HEK293 (cell line): ENCODE data around the gene POU2AF1.

Source experiments
- CTCF ChIA-PET: fragments of 350-600 bp; formaldehyde crosslinking; extraction: SDS; loops from one replicate; lab custom pipeline; 2021; ENCODE audit warnings: antibody characterized with exemption; lab: Yijun Ruan, JAX
- POLR2A ChIA-PET: fragments of 300-600 bp; formaldehyde crosslinking; extraction: SDS; loops from one replicate; lab custom pipeline; 2020; ENCODE audit warnings: antibody characterized with exemption, inconsistent platforms; lab: Yijun Ruan, JAX
- H3K27ac ChIP-seq: fragments of 200-500 bp; sonication (Bioruptor generic); 2 replicates; pipeline ENCODE4 v1.5.1; 2014; ENCODE audit warnings: low read depth, low read length, control low read depth, inconsistent platforms; ENCODE audit errors: extremely low read depth
- H3K36me3 ChIP-seq, 2 experiments: fragments of 200-500 bp in 1 of 2; sonication (Bioruptor generic) in 1 of 2; 1 replicate in 1 of 2; 2 replicates in 1 of 2; pipeline ENCODE4 v1.5.1; 2014 to 2017; ENCODE audit warnings: inconsistent platforms in 2 of 2, low read length in 2 of 2; ENCODE audit not compliant: control insufficient read depth in 2 of 2, insufficient read depth in 1 of 2
- H3K4me1 ChIP-seq: fragments of 200-500 bp; sonication (Bioruptor generic); 2 replicates; pipeline ENCODE4 v1.5.1; 2014; ENCODE audit warnings: mild to moderate bottlenecking, low read length, inconsistent platforms; ENCODE audit not compliant: control insufficient read depth, insufficient read depth
- H3K4me3 ChIP-seq: 2 replicates; pipeline ENCODE4 v1.5.1; 2011; ENCODE audit warnings: low read depth, mild to moderate bottlenecking, control low read depth, low read length, moderate library complexity
- H3K9me3 ChIP-seq: fragments of 200-500 bp; sonication (Bioruptor generic); 2 replicates; pipeline ENCODE4 v1.5.1; 2014; ENCODE audit warnings: low read depth, low read length, inconsistent platforms; ENCODE audit not compliant: control insufficient read depth, insufficient read depth
- KLF10 ChIP-seq: fragments of 450-650 bp; IDR thresholded peaks from 2 replicates; pipeline ENCODE4 v1.5.1; 2018; ENCODE audit warnings: missing biosample characterization, mild to moderate bottlenecking, missing genetic modification characterization
- KLF8 ChIP-seq: fragments of 450-650 bp; formaldehyde crosslinking; IDR thresholded peaks from 2 replicates; pipeline ENCODE4 v1.5.1; 2016; ENCODE audit warnings: missing biosample characterization, missing genetic modification characterization
- OVOL3 ChIP-seq: fragments of 450-650 bp; formaldehyde crosslinking; IDR thresholded peaks from 2 replicates; pipeline ENCODE4 v1.5.1; 2016; ENCODE audit warnings: missing biosample characterization, missing genetic modification characterization
- SETDB1 ChIP-seq: IDR thresholded peaks from one replicate; pipeline ENCODE4 v1.6.1; 2017; ENCODE audit warnings: mild to moderate bottlenecking, low read length, moderate library complexity, mixed read lengths; ENCODE audit not compliant: insufficient read length
- SP7 ChIP-seq: fragments of 450-650 bp; formaldehyde crosslinking; IDR thresholded peaks from 2 replicates; pipeline ENCODE4 v1.5.1; 2016; ENCODE audit warnings: missing biosample characterization, missing genetic modification characterization
- ZBTB1 ChIP-seq: fragments of 450-650 bp; formaldehyde crosslinking; IDR thresholded peaks from 2 replicates; pipeline ENCODE4 v1.5.1; 2016; ENCODE audit warnings: missing biosample characterization, missing genetic modification characterization
- ZBTB26 ChIP-seq: fragments of 450-650 bp; formaldehyde crosslinking; optimal IDR thresholded peaks from 2 replicates; pipeline ENCODE3; 2016; ENCODE audit warnings: missing biosample characterization, mild to moderate bottlenecking, missing genetic modification characterization
- ZBTB48 ChIP-seq: fragments of 450-650 bp; formaldehyde crosslinking; IDR thresholded peaks from 2 replicates; pipeline ENCODE4 v1.5.1; 2016; ENCODE audit warnings: missing biosample characterization, missing genetic modification characterization
- ZIC2 ChIP-seq: fragments of 450-650 bp; formaldehyde crosslinking; IDR thresholded peaks from 2 replicates; pipeline ENCODE4 v1.5.1; 2016; ENCODE audit warnings: missing biosample characterization, missing genetic modification characterization
- ZNF239 ChIP-seq: fragments of 450-650 bp; formaldehyde crosslinking; IDR thresholded peaks from 2 replicates; pipeline ENCODE4 v1.5.1; 2016; ENCODE audit warnings: missing biosample characterization, missing genetic modification characterization
- ZNF248 ChIP-seq: fragments of 450-650 bp; formaldehyde crosslinking; IDR thresholded peaks from 2 replicates; pipeline ENCODE4 v1.5.1; 2017; ENCODE audit warnings: missing biosample characterization, missing genetic modification characterization
- ZNF311 ChIP-seq: fragments of 450-650 bp; formaldehyde crosslinking; IDR thresholded peaks from 2 replicates; pipeline ENCODE4 v1.5.1; 2017; ENCODE audit warnings: missing biosample characterization, missing genetic modification characterization, borderline replicate concordance
- ZNF324 ChIP-seq: fragments of 450-650 bp; formaldehyde crosslinking; IDR thresholded peaks from 2 replicates; pipeline ENCODE4 v1.5.1; 2016; ENCODE audit warnings: missing biosample characterization, missing genetic modification characterization
- ZNF37A ChIP-seq: fragments of 450-650 bp; IDR thresholded peaks from 2 replicates; pipeline ENCODE4 v1.5.1; 2018; ENCODE audit warnings: missing biosample characterization, missing genetic modification characterization
- ZNF391 ChIP-seq: fragments of 450-650 bp; formaldehyde crosslinking; IDR thresholded peaks from 2 replicates; pipeline ENCODE4 v1.5.1; 2016; ENCODE audit warnings: low read depth, missing biosample characterization, missing genetic modification characterization, borderline replicate concordance
- ZNF433 ChIP-seq: fragments of 450-650 bp; formaldehyde crosslinking; IDR thresholded peaks from 2 replicates; pipeline ENCODE4 v1.5.1; 2016; ENCODE audit warnings: missing biosample characterization, missing genetic modification characterization, low read depth
- ZNF48 ChIP-seq: fragments of 450-650 bp; formaldehyde crosslinking; IDR thresholded peaks from 2 replicates; pipeline ENCODE4 v1.5.1; 2016; ENCODE audit warnings: missing biosample characterization, missing genetic modification characterization
- ZNF521 ChIP-seq: fragments of 450-650 bp; formaldehyde crosslinking; IDR thresholded peaks from 2 replicates; pipeline ENCODE4 v1.5.1; 2017; ENCODE audit warnings: missing biosample characterization, mild to moderate bottlenecking, missing genetic modification characterization
- ZNF549 ChIP-seq: fragments of 450-650 bp; IDR thresholded peaks from 2 replicates; pipeline ENCODE4 v1.5.1; 2018; ENCODE audit warnings: missing biosample characterization, missing genetic modification characterization, mild to moderate bottlenecking, inconsistent platforms, moderate library complexity
- ZNF558 ChIP-seq: fragments of 450-650 bp; formaldehyde crosslinking; IDR thresholded peaks from 2 replicates; pipeline ENCODE4 v1.5.1; 2016; ENCODE audit warnings: missing biosample characterization, missing genetic modification characterization
- ZNF560 ChIP-seq: fragments of 450-650 bp; formaldehyde crosslinking; IDR thresholded peaks from 2 replicates; pipeline ENCODE4 v1.5.1; 2017; ENCODE audit warnings: missing biosample characterization, missing genetic modification characterization, borderline replicate concordance
- ZNF585B ChIP-seq: fragments of 450-650 bp; formaldehyde crosslinking; IDR thresholded peaks from 2 replicates; pipeline ENCODE4 v1.5.1; 2016; ENCODE audit warnings: missing biosample characterization, missing genetic modification characterization
- ZNF624 ChIP-seq: fragments of 450-650 bp; formaldehyde crosslinking; IDR thresholded peaks from 2 replicates; pipeline ENCODE4 v1.5.1; 2017; ENCODE audit warnings: missing biosample characterization, missing genetic modification characterization
- ZNF654 ChIP-seq: fragments of 450-650 bp; formaldehyde crosslinking; IDR thresholded peaks from 2 replicates; pipeline ENCODE4 v1.5.1; 2016; ENCODE audit warnings: low read depth, missing biosample characterization, missing genetic modification characterization
- ZNF677 ChIP-seq: fragments of 450-650 bp; IDR thresholded peaks from 2 replicates; pipeline ENCODE4 v1.5.0; 2018; ENCODE audit warnings: missing biosample characterization, mild to moderate bottlenecking, missing genetic modification characterization, moderate library complexity
- ZNF792 ChIP-seq: fragments of 450-650 bp; formaldehyde crosslinking; IDR thresholded peaks from 2 replicates; pipeline ENCODE4 v1.5.1; 2016; ENCODE audit warnings: missing biosample characterization, missing genetic modification characterization
- TF ChIP-seq, protein P1 (sequence below): fragments of 450-650 bp; formaldehyde crosslinking; IDR thresholded peaks from 2 replicates; pipeline ENCODE4 v1.5.0; 2017; ENCODE audit warnings: missing biosample characterization, missing genetic modification characterization, borderline replicate concordance
- TF ChIP-seq, protein P2 (sequence below): fragments of 450-650 bp; formaldehyde crosslinking; IDR thresholded peaks from 2 replicates; pipeline ENCODE4 v1.5.1; 2017; ENCODE audit warnings: missing biosample characterization, missing genetic modification characterization

The POU2AF1 gene

DNA sequence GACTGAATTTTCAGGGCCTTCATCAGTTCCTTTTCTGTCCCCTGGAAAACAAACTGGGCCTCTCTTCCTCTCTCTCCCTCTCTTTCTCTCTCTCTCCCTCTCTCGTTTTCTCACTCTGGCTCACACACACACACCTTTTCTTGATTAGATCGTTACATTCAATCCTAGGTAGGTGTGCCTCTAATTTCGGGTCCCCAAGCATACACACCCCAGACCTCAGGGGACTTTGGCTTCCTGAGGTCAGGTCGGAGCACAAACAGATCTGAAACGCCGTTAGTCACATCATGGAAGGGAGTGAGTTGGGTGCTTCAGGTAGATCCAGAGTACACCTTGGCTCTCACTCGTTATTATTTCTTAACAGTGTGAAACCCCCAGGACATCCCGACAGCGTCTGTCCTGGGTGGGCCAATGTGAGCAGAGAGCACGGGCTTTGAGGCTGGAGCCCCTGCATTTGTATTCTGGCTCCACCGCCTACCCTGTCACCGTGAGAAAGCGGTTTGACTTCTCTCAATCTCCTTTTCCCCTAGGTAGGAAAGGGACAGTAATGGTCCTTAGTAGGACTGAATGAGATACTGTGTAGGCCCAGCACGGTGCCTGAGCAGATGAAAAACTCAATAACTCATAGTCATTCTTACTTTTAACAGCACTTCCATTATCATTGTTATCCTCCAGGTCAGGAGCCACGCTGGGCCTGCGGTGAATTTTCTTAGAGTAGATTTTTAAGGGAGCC lies 37.3 kb upstream of the POU2AF1 start:
- Histone ChIP-seq H3K36me3 (no peaks in the 10 kb centered on the region), H3K27ac (no peak overlapping the region), H3K4me1 (no peaks in the 10 kb centered on the region), H3K9me3 (no peaks in the 10 kb centered on the region), H3K4me3 (no peak overlapping the region)
- CTCF ChIA-PET: interaction anchor here (0.7 to 8.5 kb wide), 3 partner anchors 12 to 134 kb away, joined by 4 to 122 read pairs (median 20); no protein-coding TSS in a partner anchor
- TF ChIP-seq ZNF391 (tag by site-specific recombination) (no peak), KLF10 (tag by site-specific recombination) (no peak), ZIC2 (tag by site-specific recombination) (no peak), ZNF654 (tag by site-specific recombination) (no peak), ZNF585B (no peak), ZNF248 (tag by site-specific recombination) (no peak), SETDB1 (no peak), ZNF433 (no peak), OVOL3 (no peak), ZNF37A (tag by site-specific recombination) (no peak)
- TF ChIP-seq, protein P1, sequence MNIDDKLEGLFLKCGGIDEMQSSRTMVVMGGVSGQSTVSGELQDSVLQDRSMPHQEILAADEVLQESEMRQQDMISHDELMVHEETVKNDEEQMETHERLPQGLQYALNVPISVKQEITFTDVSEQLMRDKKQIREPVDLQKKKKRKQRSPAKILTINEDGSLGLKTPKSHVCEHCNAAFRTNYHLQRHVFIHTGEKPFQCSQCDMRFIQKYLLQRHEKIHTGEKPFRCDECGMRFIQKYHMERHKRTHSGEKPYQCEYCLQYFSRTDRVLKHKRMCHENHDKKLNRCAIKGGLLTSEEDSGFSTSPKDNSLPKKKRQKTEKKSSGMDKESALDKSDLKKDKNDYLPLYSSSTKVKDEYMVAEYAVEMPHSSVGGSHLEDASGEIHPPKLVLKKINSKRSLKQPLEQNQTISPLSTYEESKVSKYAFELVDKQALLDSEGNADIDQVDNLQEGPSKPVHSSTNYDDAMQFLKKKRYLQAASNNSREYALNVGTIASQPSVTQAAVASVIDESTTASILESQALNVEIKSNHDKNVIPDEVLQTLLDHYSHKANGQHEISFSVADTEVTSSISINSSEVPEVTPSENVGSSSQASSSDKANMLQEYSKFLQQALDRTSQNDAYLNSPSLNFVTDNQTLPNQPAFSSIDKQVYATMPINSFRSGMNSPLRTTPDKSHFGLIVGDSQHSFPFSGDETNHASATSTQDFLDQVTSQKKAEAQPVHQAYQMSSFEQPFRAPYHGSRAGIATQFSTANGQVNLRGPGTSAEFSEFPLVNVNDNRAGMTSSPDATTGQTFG (tag by site-specific recombination): no peak
- POLR2A ChIA-PET: no interaction called here

GRCh38 chr11:111414936-111415335 lies 35.9 kb upstream of the POU2AF1 start:
- TF ChIP-seq SP7 (no peak), ZNF792 (no peak), ZNF324 (no peak), ZNF558 (tag by site-specific recombination) (no peak), ZNF549 (tag by site-specific recombination) (no peak), ZNF48 (tag by site-specific recombination) (no peak), KLF8 (tag by site-specific recombination) (no peak)
- H3K4me1 ChIP-seq: no peaks in the 10 kb centered on the region
- H3K27ac ChIP-seq: no peak overlapping the region
- H3K9me3 ChIP-seq: no peaks in the 10 kb centered on the region
- CTCF ChIA-PET: interaction anchor here (0.7 kb wide), 2 partner anchors 13 to 18 kb away, joined by 3 read pairs; no protein-coding TSS in a partner anchor
- POLR2A ChIA-PET: no interaction called here
- no peaks in the 10 kb centered on the region for H3K36me3 ChIP-seq
- H3K4me3 ChIP-seq: no peak overlapping the region

GRCh38 chr11:111414267-111414931 lies 35.3 kb upstream of the POU2AF1 start:
- H3K27ac ChIP-seq: no peak overlapping the region
- no peak overlapping the region for H3K4me3 ChIP-seq
- no peaks in the 10 kb centered on the region for H3K9me3 ChIP-seq
- CTCF ChIA-PET: interaction anchor here (0.7 to 1.4 kb wide), 4 partner anchors 9 to 428 kb away, joined by 3 to 4 read pairs (median 3); no protein-coding TSS in a partner anchor
- POLR2A ChIA-PET: no interaction called here
- no peaks in the 10 kb centered on the region for H3K4me1 ChIP-seq
- H3K36me3 ChIP-seq: no peaks in the 10 kb centered on the region
- TF ChIP-seq ZNF560 (tag by site-specific recombination): no peak
- TF ChIP-seq ZBTB48 (tag by site-specific recombination): no peak
- no peak for TF ChIP-seq ZNF624 (tag by site-specific recombination)
- no peak for TF ChIP-seq ZNF239 (tag by site-specific recombination)
- no peak for TF ChIP-seq ZNF521 (tag by site-specific recombination)
- no peak for TF ChIP-seq ZNF311 (tag by site-specific recombination)
- no peak for TF ChIP-seq ZNF677 (tag by site-specific recombination)
- TF ChIP-seq, protein P2, sequence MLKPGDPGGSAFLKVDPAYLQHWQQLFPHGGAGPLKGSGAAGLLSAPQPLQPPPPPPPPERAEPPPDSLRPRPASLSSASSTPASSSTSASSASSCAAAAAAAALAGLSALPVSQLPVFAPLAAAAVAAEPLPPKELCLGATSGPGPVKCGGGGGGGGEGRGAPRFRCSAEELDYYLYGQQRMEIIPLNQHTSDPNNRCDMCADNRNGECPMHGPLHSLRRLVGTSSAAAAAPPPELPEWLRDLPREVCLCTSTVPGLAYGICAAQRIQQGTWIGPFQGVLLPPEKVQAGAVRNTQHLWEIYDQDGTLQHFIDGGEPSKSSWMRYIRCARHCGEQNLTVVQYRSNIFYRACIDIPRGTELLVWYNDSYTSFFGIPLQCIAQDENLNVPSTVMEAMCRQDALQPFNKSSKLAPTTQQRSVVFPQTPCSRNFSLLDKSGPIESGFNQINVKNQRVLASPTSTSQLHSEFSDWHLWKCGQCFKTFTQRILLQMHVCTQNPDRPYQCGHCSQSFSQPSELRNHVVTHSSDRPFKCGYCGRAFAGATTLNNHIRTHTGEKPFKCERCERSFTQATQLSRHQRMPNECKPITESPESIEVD (tag by site-specific recombination): no peak
- no peak for TF ChIP-seq ZBTB26
- no peak for TF ChIP-seq ZBTB1 (tag by site-specific recombination)
